ENCODE data around the gene SYNRG. TPM values are rescaled to one million over a fixed set of nuclear protein-coding genes. Genes with fewer than 3 reads are reported as not detected.
A peak's percentile ranks its signal among the peaks of the same experiment; 100 is the strongest.

Gene SYNRG
- polyA plus RNA-seq, 1 of the 3 experiments (the other 2 are of a cell fraction): 8.9 TPM

GRCh38 chr17:37465069-37465616 is 144.1 kb downstream of the SYNRG start:
- Histone ChIP-seq H3K36me3 (replicated peaks in 1 of 2; ENCODE audit: control insufficient read depth in 1 of 2, insufficient read depth in 2 of 2, low read length in 1 of 2) (peaks cover 10 to 61% of the 10 kb centered on the region in 2 experiments), H3F3A (replicated peaks; ENCODE audit: insufficient read depth) (peaks cover 24% of the 10 kb centered on the region), H2AFZ (ENCODE audit: low read depth) (no peak overlapping the region), H3K9me3 (no peaks in the 10 kb centered on the region), H3K27ac (ENCODE audit: low read depth in 2 of 2, low read length in 1 of 2) (peak overlapping the region in 1 of 2 experiments; percentile 85; a peak in 2 of 4 replicates), H3K4me2 (no peak overlapping the region), H3K9me2 (no peaks in the 10 kb centered on the region), H3K79me2 (ENCODE audit: insufficient read depth) (no peaks in the 10 kb centered on the region; the same call in 1 of the 2 replicates), H3K27me3 (ENCODE audit: insufficient read depth) (no peaks in the 10 kb centered on the region), H3K4me1 (ENCODE audit: control insufficient read depth in 1 of 2, insufficient read depth in 2 of 2, low read depth in 1 of 2, low read length in 1 of 2) (0 out of 4 replicates have a peak, but pooled peaks cover 0 to 5% of the 10 kb centered on the region in 2 experiments), H3K4me3 (ENCODE audit: low read depth in 2 of 2, low read length in 1 of 2) (no peak overlapping the region), H4K20me1 (ENCODE audit: insufficient read depth) (no peaks in the 10 kb centered on the region), H3K9ac (no peak overlapping the region)
- 91% methylated on average over 7 of the region's 7 CpGs for WGBS (ENCODE audit: low lambda C conversion rate)
- CTCF ChIA-PET: no interaction called here
- POLR2A ChIA-PET: no interaction called here
- peak in 1 of 2 experiments; percentile 39; a peak in 1 of 4 replicates for TF ChIP-seq EP300 (IDR thresholded peaks at IDR 0.05; ENCODE audit: borderline replicate concordance in 1 of 2, low read depth in 1 of 2, low read length in 1 of 2)
- peak; percentile 33; the same call in 1 of the 2 replicates for TF ChIP-seq TCF12 (IDR thresholded peaks at IDR 0.05)
- no peak for TF ChIP-seq YY1 (IDR thresholded peaks at IDR 0.05; ENCODE audit: low read depth)
- TF ChIP-seq RXRA (IDR thresholded peaks at IDR 0.05; ENCODE audit: borderline replicate concordance, low read depth): 0 out of 2 replicates have a peak, but pooled peaks have one; percentile 32
- TF ChIP-seq NFIC (IDR thresholded peaks at IDR 0.05; ENCODE audit: borderline replicate concordance): peak; percentile 22; the same call in 1 of the 2 replicates
- peak; percentile 63 for TF ChIP-seq JUND (IDR thresholded peaks at IDR 0.05)
- TF ChIP-seq PBX3 (IDR thresholded peaks at IDR 0.05): peak; percentile 94
- TF ChIP-seq FOSL2 (IDR thresholded peaks at IDR 0.05; ENCODE audit: borderline replicate concordance, low read depth): peak; percentile 47; the same call in 1 of the 2 replicates
- TF ChIP-seq NRF1 (IDR thresholded peaks at IDR 0.05; ENCODE audit: low read depth, low read length): no peak
- no peak for TF ChIP-seq MEF2A (IDR thresholded peaks at IDR 0.05; ENCODE audit: borderline replicate concordance, low read depth)
- DNase-seq: no peak

Small RNA genes within 50 kb of the gene (small RNA-seq; reads per million reads assigned to genes)
- gene MIR378J: 0 reads per million in 7 experiments

Other genes starting within 250 kb of the SYNRG start
- not detected in 2 replicates for gene C17orf78, start 233.4 kb downstream of the SYNRG start, polyA plus RNA-seq (2012; rRNA removed)
- gene ACACA, start 202.6 kb downstream of the SYNRG start, polyA plus RNA-seq (2012; rRNA removed): 27.2 and 33.7 TPM in 2 replicates
- gene TADA2A, start 202.5 kb downstream of the SYNRG start, polyA plus RNA-seq (2012; rRNA removed): 9.7 and 11.7 TPM in 2 replicates
- gene DUSP14, start 119.5 kb downstream of the SYNRG start, polyA plus RNA-seq (2012; rRNA removed): 85.8 and 111 TPM in 2 replicates
- gene DDX52, start 34.0 kb upstream of the SYNRG start, polyA plus RNA-seq (2012; rRNA removed): 7.3 and 9.5 TPM in 2 replicates
- not detected in 2 replicates for gene HNF1B, start 135.6 kb upstream of the SYNRG start, polyA plus RNA-seq (2012; rRNA removed)

Measured in SK-N-SH (cell line).